HG03060 (cell line): ENCODE measurements around the gene RAB31.

ENCODE experiments used
- ATAC-seq: cut with Tn5 transposase; IDR thresholded peaks from one replicate; pipeline ENCODE4 v1.9.1; 2021; ENCODE audit warnings: low read depth, moderate number of reproducible peaks; ENCODE audit not compliant: unreplicated experiment

The RAB31 gene

GRCh38 chr18:9690418-9691188 lies 17.5 kb upstream of the RAB31 start:
- ATAC-seq = no peak

- ATAC-seq = no peak
These were observed 16.9 kb upstream of the RAB31 start for GRCh38 chr18:9691235-9691634.

GRCh38 chr18:9694174-9694573 lies 13.9 kb upstream of the RAB31 start:
- ATAC-seq = no peak

GRCh38 chr18:9694952-9695495 lies 13.1 kb upstream of the RAB31 start:
- ATAC-seq = no peak

GRCh38 chr18:9695605-9696004 lies 12.5 kb upstream of the RAB31 start:
- no peak for ATAC-seq

- ATAC-seq = no peak
These were observed 12.0 kb upstream of the RAB31 start for GRCh38 chr18:9696112-9696511.

- ATAC-seq = no peak
These were observed 11.4 kb upstream of the RAB31 start for GRCh38 chr18:9696701-9697100.

- no peak for ATAC-seq
These were observed 11.0 kb upstream of the RAB31 start for GRCh38 chr18:9697121-9697520.

- ATAC-seq = no peak
These were observed 9.6 kb upstream of the RAB31 start for GRCh38 chr18:9698497-9698896.

- no peak for ATAC-seq
These were observed 7.8 kb upstream of the RAB31 start for GRCh38 chr18:9700261-9700796.

- ATAC-seq = peak; percentile 44
These were observed 6.3 kb upstream of the RAB31 start for GRCh38 chr18:9701609-9702349.

GRCh38 chr18:9704233-9705118 lies 3.6 kb upstream of the RAB31 start:
- no peak for ATAC-seq

- no peak for ATAC-seq
These were observed 2.8 kb upstream of the RAB31 start for GRCh38 chr18:9705183-9705829.

- no peak for ATAC-seq
These were observed 1.8 kb upstream of the RAB31 start for GRCh38 chr18:9706081-9706935.

GRCh38 chr18:9707381-9708056 lies 582 bp upstream of the RAB31 start:
- ATAC-seq = no peak

- no peak for ATAC-seq
These were observed 568 bp downstream of the RAB31 start for GRCh38 chr18:9708434-9709303.

- ATAC-seq = no peak
These were observed 1.3 kb downstream of the RAB31 start for GRCh38 chr18:9709304-9709877.
